ENCODE results near the gene RASSF8.

RASSF8 gene

GRCh38 chr12:25959071-25959961, 834 bp downstream of the RASSF8 start:
- Histone ChIP-seq H3K9ac (peak overlapping the region; percentile 72 to 90 (median 82)), H3K4me2 (peak overlapping the region; percentile 88 to 98 (median 95)), H3K36me3 (no peaks in the 10 kb centered on the region), H3K9me3 (replicated peaks in 1 of 11) (no peaks in the 10 kb centered on the region), H3K27ac (peak overlapping the region; percentile 56 to 86 (median 72)), H3K4me1 (peaks cover 6 to 20% (median 12%) of the 10 kb centered on the region in 10 experiments; a peak in 14 of 20 replicates), H3K4me3 (peak overlapping the region; percentile 66 to 92 (median 82)), H4K20me1 (peaks cover 0 to 17% (median 0%) of the 10 kb centered on the region in 11 experiments; a peak in 7 of 22 replicates), H3K27me3 (peaks cover 32 to 66% (median 54%) of the 10 kb centered on the region in 11 experiments)
- TF ChIP-seq Cebpa-rat (IDR thresholded peaks at IDR 0.05): peak in 4 of 11 experiments; percentile 14 to 51 (median 38); a peak in 1 of 22 replicates

GRCh38 chr12:25960143-25960542, 1.7 kb downstream of the RASSF8 start:
- Histone ChIP-seq H3K4me2 (peak overlapping the region in 6 of 11 experiments; percentile 88 to 98 (median 95); a peak in 11 of 22 replicates), H3K9ac (no peak overlapping the region; a peak in 1 of 22 replicates), H3K4me3 (peak overlapping the region in 3 of 10 experiments; percentile 80 to 92 (median 85); a peak in 4 of 20 replicates)

GRCh38 chr12:25960961-25961360, 2.5 kb downstream of the RASSF8 start:
- no peak overlapping the region for H3K27ac ChIP-seq
- peak overlapping the region in 2 of 11 experiments; percentile 89 to 95; a peak in 2 of 22 replicates for H3K4me2 ChIP-seq
- no peak overlapping the region for H3K9ac ChIP-seq
- no peaks in the 10 kb centered on the region for H3K36me3 ChIP-seq
- H3K9me3 ChIP-seq (replicated peaks in 1 of 11): no peaks in the 10 kb centered on the region
- no peak for TF ChIP-seq Cebpa-rat (IDR thresholded peaks at IDR 0.05)
- H4K20me1 ChIP-seq: peaks cover 0 to 17% (median 0%) of the 10 kb centered on the region in 11 experiments; a peak in 7 of 22 replicates
- peaks cover 32 to 61% (median 54%) of the 10 kb centered on the region in 11 experiments for H3K27me3 ChIP-seq
- H3K4me1 ChIP-seq: peaks cover 6 to 20% (median 12%) of the 10 kb centered on the region in 10 experiments; a peak in 14 of 20 replicates
- no peak overlapping the region for H3K4me3 ChIP-seq

More at GRCh38 chr12:25960143-25960542, 1.7 kb downstream of the RASSF8 start:
- H3K4me1 ChIP-seq: peaks cover 6 to 20% (median 12%) of the 10 kb centered on the region in 10 experiments; a peak in 14 of 20 replicates
- no peak for TF ChIP-seq Cebpa-rat (IDR thresholded peaks at IDR 0.05)
- H3K27ac ChIP-seq: no peak overlapping the region
- no peaks in the 10 kb centered on the region for H3K36me3 ChIP-seq
- no peaks in the 10 kb centered on the region for H3K9me3 ChIP-seq (replicated peaks in 1 of 11)
- peaks cover 0 to 17% (median 0%) of the 10 kb centered on the region in 11 experiments; a peak in 7 of 22 replicates for H4K20me1 ChIP-seq
- peaks cover 32 to 66% (median 54%) of the 10 kb centered on the region in 11 experiments for H3K27me3 ChIP-seq

GRCh38 chr12:25962932-25963525, 4.5 kb downstream of the RASSF8 start:
- peaks cover 0 to 17% (median 0%) of the 10 kb centered on the region in 11 experiments; a peak in 7 of 22 replicates for H4K20me1 ChIP-seq
- H3K4me3 ChIP-seq: no peak overlapping the region
- peaks cover 6 to 18% (median 8%) of the 10 kb centered on the region in 10 experiments; a peak in 14 of 20 replicates for H3K4me1 ChIP-seq
- no peak overlapping the region for H3K27ac ChIP-seq
- no peak overlapping the region for H3K4me2 ChIP-seq
- H3K36me3 ChIP-seq: no peaks in the 10 kb centered on the region
- no peak overlapping the region for H3K9ac ChIP-seq
- no peak for TF ChIP-seq Cebpa-rat (IDR thresholded peaks at IDR 0.05)
- H3K9me3 ChIP-seq (replicated peaks in 1 of 11): no peaks in the 10 kb centered on the region
- H3K27me3 ChIP-seq: peaks cover 32 to 46% (median 42%) of the 10 kb centered on the region in 11 experiments

GRCh38 chr12:25965682-25966081, 7.2 kb downstream of the RASSF8 start:
- H3K9me3 ChIP-seq (replicated peaks in 1 of 11): no peaks in the 10 kb centered on the region
- peaks cover 0 to 3% (median 0%) of the 10 kb centered on the region in 10 experiments; a peak in 4 of 20 replicates for H3K4me1 ChIP-seq
- H3K4me2 ChIP-seq: no peak overlapping the region
- TF ChIP-seq Cebpa-rat (IDR thresholded peaks at IDR 0.05): no peak
- no peak overlapping the region for H3K27ac ChIP-seq
- H3K9ac ChIP-seq: no peak overlapping the region
- peaks cover 15 to 20% (median 17%) of the 10 kb centered on the region in 11 experiments for H3K27me3 ChIP-seq
- no peak overlapping the region for H3K4me3 ChIP-seq
- H4K20me1 ChIP-seq: peaks cover 0 to 10% (median 0%) of the 10 kb centered on the region in 11 experiments; a peak in 1 of 22 replicates
- no peaks in the 10 kb centered on the region for H3K36me3 ChIP-seq

- H3K27me3 ChIP-seq: no peaks in the 10 kb centered on the region
- no peak overlapping the region for H3K27ac ChIP-seq
- H3K4me3 ChIP-seq: no peak overlapping the region
- no peaks in the 10 kb centered on the region for H3K36me3 ChIP-seq
- no peaks in the 10 kb centered on the region for H4K20me1 ChIP-seq
- H3K4me1 ChIP-seq: peaks cover 0 to 6% (median 0%) of the 10 kb centered on the region in 10 experiments; a peak in 3 of 20 replicates
- H3K4me2 ChIP-seq: no peak overlapping the region
- no peak overlapping the region for H3K9ac ChIP-seq
- no peak for TF ChIP-seq Cebpa-rat (IDR thresholded peaks at IDR 0.05)
- H3K9me3 ChIP-seq (replicated peaks in 1 of 11): no peaks in the 10 kb centered on the region
Measured at GRCh38 chr12:25970082-25970481, 11.6 kb downstream of the RASSF8 start.

- H4K20me1 ChIP-seq: no peaks in the 10 kb centered on the region
- H3K4me3 ChIP-seq: no peak overlapping the region
- no peak overlapping the region for H3K9ac ChIP-seq
- TF ChIP-seq Cebpa-rat (IDR thresholded peaks at IDR 0.05): no peak
- H3K27ac ChIP-seq: no peak overlapping the region
- H3K4me2 ChIP-seq: no peak overlapping the region
- H3K36me3 ChIP-seq: no peaks in the 10 kb centered on the region
- no peaks in the 10 kb centered on the region for H3K27me3 ChIP-seq
- peaks cover 0 to 6% (median 0%) of the 10 kb centered on the region in 10 experiments; a peak in 3 of 20 replicates for H3K4me1 ChIP-seq
- no peaks in the 10 kb centered on the region for H3K9me3 ChIP-seq (replicated peaks in 1 of 11)
Measured at GRCh38 chr12:25970916-25971653, 12.6 kb downstream of the RASSF8 start.

GRCh38 chr12:25971654-25972041, 13.2 kb downstream of the RASSF8 start:
- H3K9ac ChIP-seq: no peak overlapping the region
- H3K27ac ChIP-seq: no peak overlapping the region
- H3K9me3 ChIP-seq (replicated peaks in 1 of 11): no peaks in the 10 kb centered on the region
- H3K4me1 ChIP-seq: peaks cover 0 to 6% (median 0%) of the 10 kb centered on the region in 10 experiments; a peak in 3 of 20 replicates
- no peak overlapping the region for H3K4me3 ChIP-seq
- no peaks in the 10 kb centered on the region for H3K36me3 ChIP-seq
- no peaks in the 10 kb centered on the region for H3K27me3 ChIP-seq
- no peak overlapping the region for H3K4me2 ChIP-seq
- TF ChIP-seq Cebpa-rat (IDR thresholded peaks at IDR 0.05): no peak
- H4K20me1 ChIP-seq: no peaks in the 10 kb centered on the region
